Fibroblast of skin of right quadriceps (primary cell): Measurements from ENCODE around the gene ATE1.
"Not testable (repeated sequence)": the region's sequence is repeated elsewhere in the genome, so short reads cannot be mapped to it uniquely, and the experiment has no call there.

Experiments
- DNase-seq: peaks from one replicate; pipeline ENCODE4 v3.0.0-alpha.2; 2013

ATE1 gene

DNA sequence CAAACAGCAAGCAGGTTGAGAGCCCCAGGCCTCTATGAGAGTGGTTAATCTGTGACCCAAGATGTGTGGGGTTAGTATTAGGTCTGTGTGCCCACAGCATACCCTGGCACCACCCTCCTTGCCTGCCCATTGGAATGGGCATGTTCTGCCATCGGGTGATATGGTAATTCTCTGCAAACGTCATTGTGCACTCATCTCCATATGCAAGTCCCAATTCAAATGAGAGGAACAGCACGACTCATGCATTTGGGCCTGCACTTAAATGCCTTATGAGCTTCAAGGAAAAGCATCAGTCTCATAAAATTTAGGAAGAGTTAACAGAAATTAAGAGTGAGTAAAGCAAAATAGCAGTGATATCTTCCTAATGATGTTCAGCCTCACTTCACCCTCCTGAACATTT, 195.7 kb downstream of the ATE1 start:
- DNase-seq, result no peak

DNA sequence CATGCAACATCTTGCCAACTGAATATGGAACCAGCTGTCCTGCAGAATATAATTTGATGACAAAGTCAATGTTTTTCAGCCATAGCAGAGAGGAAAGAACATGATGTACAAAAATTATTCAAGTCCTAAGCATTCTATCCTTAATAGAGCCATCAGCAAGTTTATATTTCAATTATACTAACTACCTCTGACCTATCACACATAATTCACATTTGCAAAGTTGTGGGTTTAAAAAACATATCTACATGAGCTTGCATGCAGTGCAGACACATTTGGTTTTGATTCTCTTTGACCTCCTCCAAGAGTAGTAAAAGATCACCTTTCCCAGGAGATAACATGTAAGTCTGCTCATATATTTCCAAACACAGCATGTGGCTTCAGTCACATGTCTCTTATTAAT, 203.5 kb downstream of the ATE1 start:
- no peak for DNase-seq

DNA sequence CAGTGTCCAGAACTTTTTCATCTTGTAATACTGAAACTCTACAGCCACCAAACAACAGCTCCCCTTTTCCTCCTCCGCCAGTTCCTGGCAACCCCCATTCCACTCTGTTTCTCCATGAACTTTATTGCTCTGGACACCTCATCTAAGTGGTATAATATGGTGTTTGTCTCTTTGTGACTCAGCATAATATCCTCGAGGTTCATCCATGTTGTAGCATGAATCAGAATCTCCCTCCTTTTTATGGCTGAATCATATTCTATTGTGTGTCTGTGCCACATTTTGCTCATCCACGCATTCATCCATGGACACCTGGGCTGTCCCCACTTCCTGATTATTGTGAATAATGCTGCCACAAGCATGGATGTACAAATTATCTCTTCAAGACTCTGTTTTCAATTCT, 205.2 kb downstream of the ATE1 start:
- DNase-seq, result peak; percentile 26

DNA sequence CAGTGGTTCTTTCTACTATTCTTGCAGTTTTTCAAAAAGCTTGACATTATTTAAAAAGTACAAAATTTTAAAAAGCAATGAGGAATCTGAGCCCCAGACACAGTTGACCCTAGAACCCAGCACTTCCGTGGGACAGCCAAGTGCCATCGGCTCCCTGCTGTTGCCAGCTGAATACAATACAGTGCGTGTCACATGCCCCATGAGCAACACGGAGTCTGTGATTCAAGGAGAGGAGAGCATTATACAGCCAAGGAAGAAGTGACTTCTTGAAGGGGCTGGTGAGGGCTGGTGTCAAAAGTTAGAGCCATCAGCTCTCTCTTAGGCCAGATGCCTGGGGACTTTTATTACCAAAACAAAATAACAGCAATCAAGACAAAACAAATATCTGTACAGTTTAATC, 206.6 kb downstream of the ATE1 start:
- DNase-seq, result no peak

DNA sequence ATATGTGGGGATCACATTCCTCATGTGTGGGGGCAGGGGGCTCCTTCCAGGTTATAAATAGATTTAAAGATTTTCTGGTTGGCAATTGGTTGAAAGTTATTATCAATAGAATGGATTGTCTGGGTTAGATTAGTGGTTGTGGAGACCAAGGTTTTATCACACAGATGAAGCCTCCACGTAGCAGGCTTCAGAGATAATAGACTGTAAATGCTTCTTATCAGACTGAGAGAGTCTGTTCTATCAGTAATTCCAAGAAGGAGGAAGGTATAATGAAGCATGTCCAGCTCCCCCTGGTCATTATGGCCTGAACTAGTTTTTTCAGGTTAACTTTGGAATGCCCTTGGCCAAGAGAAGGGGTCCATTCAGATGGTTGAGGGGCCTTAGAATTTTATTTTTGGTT, 211.9 kb downstream of the ATE1 start:
- no peak for DNase-seq

DNA sequence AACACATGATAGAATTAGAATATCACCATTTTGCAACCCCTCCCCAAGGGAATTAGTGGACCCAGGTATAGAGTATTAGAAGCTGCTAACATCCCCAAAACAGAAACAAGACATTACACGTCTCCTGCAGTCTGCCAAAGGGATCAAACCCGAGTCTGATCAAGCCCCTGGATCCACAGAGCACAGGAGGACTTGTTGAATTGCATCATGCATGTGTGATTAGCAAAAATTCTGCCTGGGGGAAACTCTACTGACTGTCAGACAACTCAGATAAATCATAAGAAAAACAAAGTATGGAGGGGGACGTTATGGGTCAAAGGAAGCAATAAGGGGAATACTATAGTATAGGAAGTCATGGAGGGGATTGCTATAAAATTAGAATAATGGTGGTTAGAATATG, 212.8 kb downstream of the ATE1 start:
- no peak for DNase-seq

DNA sequence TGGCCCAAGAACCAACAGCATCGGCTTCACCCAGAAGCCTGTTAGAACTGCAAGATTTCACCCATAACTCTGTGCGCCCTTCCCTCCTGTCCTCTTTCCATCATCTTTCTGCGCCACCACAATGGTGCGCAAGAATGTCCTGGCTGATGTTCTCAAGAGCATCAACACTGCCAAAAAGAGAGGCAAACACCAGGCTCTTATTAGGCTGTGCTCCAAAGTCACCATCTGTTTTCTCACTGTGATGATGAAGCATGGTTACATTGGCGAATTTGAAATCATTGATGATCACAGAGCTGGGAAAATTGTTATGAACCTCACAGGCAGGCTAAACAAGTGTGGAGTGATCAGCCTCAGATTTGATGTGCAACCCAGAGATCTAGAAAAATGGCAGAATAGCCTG, 214.3 kb downstream of the ATE1 start:
- no peak for DNase-seq

DNA sequence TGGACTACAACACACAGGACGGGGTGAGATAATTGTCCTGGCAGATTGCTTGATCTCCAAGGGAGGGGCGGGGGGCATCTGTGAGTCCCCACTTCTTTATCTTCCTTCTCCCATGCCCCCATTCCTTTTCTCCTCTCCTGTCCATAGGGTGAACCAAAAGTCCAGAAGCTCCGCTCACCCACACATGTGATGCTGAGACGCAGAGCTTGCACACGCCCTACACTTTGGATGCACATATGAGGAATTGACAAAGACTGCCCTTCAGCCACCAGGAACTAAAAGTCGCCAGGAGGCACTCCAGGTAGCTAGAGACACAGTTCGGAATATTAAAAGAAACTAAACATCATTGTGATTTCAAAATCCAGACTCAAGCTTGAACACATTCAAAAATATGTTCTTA, 216.9 kb downstream of the ATE1 start:
- no peak for DNase-seq

DNA sequence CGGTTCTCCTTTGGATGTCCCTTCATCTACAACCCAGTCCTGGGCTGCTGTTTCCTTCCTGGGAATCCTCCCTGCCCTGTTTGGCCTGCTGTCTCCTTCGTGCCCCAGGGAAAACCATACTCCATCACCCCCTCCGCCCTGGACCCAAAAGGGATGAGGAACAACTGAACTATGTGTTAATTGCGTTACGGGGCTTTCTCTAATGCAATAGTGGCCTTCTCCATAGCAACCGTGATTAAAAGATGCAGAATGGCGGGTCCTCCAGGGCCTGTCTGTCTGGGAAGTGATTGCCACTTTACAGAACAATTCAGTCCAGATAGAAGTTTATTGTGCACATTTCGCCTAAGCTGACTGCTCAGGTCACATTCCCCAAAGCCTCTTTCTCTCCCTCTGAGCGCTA, 217.6 kb downstream of the ATE1 start:
- DNase-seq, result no peak

DNA sequence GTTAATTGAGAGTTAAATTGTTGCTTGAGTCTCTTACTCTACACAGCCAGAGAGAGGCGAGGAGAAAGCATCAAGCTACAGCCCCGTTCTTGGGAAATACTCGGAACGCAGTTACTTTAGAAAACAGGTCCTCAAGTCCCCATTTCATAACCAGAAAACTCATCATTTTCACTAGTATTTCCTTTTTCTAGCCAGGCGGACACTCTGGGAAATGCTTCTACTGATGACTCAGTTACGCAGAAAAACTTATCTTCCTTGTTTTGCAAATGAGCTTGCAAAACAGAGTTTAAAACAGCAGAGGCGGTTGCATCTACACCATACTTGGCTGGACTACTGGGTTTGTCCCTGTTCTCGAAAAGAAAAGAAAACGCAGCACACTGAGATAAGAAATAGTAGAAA, 218.2 kb downstream of the ATE1 start:
- no peak for DNase-seq

DNA sequence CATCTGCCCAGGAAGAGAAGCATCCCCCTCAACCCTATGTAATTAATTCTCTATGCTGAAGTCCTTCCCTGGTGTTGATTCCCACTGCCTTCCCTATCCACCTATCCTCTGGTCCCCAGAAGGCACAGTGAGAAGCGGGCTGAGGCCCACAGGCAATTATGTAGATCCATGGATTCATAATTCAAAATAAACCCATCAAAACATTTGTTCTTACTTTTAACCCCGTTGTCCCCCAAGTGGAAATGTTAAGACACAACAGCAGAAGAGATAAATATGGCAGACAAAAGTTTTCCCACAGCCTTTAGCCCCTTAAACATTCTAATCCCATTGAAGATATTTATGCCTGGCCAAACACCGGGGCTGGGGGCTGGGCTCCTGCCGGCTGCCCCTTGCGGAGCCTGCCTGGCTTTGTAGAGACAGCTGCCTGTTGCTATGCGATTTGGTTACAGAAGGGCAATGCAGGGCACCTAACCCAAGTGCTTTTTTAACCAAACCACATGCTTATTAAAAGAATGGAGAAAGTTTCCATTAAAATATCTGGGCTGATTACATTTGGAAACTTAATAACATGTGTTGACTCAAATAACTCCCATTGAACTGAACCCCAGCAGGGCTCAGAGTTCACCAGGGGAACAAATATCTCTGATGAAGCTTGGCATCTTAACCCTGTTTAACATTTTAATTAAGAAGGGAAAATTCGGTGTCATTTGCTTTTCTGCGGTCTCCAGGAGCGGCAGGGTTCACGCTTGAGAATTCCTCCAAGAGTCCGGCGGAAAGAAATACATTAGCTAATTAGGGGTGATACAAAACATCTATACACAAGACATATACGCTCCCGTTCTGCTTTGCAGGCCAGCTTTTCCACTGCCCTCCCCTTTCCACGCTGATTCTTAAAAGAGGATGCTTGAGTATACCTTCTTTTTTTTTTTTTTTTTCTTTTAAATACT, 218.8 kb downstream of the ATE1 start:
- no peak for DNase-seq

DNA sequence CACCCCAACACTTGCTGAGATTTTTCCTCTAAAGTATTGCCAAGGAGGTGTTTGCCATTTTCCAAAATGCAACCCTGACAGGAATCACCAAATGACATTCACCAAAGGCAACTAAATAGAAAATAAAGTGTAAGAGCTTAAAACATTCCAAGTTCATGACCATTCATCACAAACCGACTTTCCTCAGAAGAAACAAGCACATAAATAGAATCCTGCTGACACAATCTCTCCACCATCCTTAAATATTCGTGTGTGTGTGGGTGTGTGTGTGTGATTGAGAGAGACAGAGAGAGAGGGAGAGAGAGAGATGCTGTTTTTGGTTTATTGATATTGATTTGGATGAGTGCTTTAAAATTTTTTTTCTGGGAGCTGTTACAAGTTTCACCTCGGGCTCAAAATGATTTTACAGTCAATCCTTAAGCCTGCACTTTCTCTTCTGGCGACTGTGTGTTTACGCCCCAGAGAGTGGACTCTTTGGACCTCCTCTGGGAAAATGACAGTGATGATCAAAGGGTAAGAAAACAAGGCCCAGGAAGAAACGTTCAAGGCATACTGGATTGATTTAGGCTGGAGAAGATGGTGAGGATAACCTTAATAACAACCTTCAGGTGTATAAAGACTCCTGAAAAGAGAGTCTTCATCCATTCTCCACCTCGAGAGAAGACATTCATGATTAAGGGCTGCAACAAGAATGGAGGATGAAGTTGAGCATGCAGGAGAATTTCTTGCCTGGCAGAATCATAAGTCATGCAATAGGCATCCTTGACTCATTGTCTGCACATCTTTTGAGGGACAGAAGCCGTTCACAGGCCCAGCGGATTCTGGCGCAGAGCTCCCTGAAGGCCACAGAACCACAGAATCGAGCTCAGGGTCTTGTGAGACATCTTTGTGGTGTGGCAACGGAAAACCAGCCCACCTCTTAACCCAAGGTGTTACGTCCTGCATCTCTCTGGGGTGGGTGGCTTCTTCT, 225.2 kb downstream of the ATE1 start:
- peak; percentile 79 for DNase-seq

DNA sequence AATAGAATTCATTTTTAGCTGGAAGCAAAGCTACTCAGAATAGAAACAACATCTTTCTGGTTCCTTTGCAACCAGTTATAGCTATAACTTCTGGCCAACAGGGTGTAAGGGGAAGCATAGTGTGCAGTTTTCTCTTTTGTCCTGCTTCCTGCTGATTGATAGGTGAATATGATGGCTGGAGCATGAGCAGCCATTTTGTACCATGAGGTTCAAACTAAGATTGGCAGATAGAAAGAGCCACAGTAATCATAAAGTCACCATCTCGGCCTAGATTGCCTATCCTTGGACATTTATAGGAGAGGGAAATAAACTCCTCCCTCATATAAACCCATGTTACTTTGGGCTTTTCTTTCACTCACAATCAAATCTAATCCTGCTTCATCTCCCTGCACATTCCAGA, 227.4 kb downstream of the ATE1 start:
- DNase-seq, result no peak

DNA sequence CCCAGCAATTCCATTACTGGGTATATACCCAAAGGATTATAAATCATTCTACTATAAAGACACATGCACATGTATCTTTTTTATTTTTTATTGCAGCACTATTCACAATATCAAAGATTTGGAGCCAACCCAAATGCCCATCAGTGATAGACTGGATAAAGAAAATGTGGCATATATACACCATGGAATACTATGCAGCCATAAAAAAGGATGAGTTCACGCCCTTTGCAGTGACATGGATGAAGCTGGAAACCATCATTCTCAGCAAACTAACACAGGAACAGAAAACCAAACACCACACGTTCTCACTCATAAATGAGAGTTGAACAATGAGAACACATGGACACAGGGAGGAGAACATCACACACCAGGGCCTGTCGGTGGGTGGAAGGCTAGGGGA, 228.1 kb downstream of the ATE1 start:
- not testable (repeated sequence) for DNase-seq

DNA sequence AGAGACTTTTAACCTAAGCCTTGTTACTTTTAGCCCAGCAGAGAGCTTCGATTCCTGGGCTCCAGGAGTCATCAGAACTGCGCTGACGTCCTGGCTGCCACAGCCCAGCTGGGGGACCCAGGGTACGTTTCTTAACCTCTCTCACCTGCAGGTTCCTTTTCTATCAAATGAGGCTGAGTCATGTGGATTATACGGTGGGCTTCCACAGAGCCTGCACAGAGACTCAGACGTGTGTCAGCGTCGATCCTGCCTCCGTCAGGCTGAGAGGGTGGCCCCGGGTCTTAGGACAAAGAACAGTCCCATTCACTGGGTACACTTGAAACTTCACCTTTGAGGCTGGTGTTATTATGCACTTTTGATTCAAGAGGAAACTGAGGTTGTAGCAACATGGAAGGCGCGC, 228.9 kb downstream of the ATE1 start:
- DNase-seq, result no peak

DNA sequence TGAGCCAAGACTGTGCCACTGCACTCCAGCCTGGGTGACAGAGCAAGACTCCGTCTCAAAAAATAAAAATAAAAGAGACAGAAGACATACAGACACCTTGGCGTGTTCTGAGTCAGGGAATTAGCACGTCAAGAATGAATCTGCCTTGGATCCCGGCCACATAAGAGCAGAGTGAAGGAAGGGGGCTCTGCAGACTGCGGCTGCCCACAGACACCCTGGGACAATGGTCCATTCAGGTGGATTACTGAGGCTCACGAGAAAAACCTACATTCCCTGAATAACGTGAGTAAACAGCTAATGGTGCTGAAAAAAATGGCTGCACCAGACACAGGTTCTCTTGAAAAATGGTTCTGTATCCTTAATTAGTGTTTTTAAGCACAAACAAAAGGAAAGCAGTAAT, 229.5 kb downstream of the ATE1 start:
- DNase-seq, result no peak

DNA sequence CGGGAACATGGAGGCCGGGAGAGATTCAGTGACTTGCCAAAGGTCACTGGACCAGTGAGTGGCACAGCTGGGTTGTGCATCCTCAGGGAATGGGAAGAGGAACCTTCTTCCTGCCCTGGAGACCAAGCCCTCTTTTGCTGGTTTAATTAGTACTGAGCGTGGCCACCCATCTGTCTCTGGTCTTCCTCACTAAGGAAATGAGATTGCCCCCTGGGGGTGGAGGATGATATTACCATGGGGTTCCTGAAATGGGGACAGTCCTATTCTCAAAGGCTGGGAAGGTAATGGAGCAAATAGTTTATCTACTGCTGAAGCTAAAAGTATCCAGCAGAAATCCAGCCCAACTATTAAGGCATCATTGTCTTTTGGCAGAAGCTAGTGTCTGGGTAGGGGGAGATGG, 231.0 kb downstream of the ATE1 start:
- no peak for DNase-seq

DNA sequence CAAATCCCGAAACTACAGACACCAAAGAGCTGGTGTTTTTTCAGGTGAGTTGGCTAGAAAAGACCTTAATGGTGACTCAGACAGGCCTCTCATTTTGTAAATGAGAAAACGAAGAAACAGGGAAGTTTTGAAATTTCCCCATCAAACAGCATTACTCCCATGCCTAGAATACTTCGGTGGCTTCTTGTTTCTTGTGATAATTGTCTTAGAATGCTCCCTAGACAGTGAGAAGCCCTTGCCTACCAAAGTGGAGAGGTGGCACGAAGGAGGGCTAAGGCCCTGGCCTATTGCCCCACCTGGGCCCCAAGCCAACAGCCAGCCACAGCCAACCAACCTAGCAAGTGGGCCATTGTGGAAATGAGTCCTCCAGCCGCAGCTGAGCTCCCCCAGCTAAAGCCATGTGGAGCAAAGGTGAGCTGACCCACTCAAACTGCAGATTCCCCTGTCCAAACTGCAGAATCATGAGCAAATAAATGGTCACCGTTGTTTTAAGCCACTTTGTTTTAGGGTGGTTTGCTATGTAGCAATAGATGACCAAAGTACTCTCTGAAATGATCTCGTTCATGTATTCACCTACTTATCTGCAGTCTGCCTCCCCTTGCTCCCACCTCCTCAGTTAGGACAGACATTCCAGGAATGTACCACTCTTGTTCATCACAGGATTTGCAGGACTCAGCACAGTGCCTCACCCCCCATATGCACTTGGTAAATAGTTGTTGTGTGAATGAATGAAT, 231.9 kb downstream of the ATE1 start:
- DNase-seq, result no peak

DNA sequence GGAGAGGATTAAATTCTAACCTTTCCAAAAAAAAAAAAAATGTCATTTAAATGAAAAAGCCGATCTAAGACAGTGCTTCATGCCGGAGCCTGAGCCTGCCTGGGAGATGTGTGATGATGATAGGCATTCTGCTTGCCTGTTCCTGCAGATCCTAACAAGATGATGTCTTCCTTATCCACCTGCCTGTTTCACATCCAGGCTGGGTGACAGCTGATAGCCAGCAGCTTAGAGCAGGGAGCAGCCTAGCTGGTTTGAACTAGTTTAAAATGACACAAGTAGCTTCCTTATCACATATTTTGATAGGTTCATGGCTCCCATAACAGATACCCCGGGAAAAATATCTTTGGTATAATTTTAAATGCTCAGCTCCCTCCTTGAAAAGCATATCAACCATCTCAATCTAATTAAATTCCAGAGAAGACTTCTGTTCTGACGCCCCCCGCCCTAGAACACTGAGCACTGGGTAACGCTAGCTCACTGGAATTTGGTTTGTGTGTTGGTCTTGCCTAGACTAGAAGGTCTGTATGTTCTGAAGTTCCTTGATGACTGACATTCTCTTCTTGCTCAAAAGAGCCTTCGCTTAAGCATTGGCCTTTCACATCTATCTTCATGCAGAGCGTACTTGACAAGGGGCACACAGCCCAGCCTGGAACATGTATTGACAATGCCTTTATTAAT, 232.7 kb downstream of the ATE1 start:
- DNase-seq, result no peak

DNA sequence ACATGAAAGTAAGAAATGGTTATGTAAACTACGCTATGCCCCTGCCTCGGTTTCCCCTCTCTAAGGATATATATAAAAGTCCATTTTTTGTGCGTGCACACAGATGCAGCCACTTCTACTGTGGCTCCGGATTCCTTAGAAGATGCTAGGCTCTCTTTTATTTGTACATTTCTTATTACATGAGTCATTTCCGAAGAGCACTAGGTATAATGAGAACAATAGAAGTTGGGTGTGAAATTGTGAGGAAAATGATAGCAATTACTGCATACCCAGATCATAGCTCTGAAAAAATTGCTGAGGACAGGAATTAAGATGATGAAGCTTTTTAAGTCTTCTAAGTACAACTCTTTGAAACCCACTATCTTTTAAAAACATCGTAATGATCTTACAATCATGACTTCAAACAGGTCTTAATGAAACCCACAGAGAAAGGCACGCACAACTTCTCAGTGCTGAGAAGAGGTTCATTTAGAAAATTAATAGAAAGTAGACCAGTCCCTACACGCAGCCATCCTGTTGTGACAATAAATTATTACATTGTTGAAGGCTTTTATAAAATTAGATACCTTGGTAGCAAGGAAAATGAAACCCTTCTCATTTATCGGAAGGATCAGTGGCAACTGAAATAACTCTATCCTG, 233.4 kb downstream of the ATE1 start:
- no peak for DNase-seq

DNA sequence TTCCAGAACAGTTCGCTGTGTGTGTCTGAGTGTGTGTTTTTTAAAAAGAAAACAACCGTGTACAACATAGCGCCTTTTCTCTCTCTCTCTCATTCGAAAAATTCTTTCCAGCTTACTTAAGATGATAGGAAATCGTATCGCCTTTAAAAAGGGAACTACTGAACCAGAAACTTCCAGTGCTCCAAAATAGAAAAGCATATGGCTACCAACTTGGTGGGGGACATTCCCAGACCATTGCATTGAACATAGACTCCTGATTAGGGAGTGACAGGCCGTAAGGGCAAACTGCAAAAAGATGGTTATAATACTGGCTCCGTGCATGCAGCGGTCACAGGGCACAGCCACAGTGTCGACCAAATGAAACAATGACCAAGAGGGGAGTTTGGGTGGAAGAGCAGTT, 235.2 kb downstream of the ATE1 start:
- no peak for DNase-seq

DNA sequence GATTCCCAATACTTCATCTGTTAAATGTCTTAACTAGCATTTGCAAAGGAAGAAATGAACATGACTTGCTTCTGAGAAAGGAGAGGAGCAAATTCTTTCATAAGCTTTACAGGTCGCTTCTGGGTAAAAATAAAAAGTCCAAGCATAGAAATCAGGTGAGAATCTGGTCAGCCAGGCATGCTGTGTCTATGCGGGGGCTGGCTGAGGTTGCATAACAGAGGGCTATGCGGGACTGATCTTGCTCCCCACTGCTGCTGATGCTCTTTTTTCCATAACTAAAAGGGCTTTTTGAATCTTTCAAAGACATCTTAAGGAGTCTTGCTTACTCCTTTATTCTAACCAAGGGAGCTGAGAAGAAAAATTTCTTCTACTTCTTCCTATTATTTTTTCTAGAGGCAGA, 236.9 kb downstream of the ATE1 start:
- DNase-seq, result no peak
